ENCODE measurements around the gene DCC. TPM values are rescaled to one million over a fixed set of nuclear protein-coding genes. Genes with fewer than 3 reads are reported as not detected.

DCC gene
- total and polyA plus RNA-seq, 9 of the 15 experiments (the other 6 are each of a cell fraction or from before 2014, with no cell fraction given), result not detected

DNA sequence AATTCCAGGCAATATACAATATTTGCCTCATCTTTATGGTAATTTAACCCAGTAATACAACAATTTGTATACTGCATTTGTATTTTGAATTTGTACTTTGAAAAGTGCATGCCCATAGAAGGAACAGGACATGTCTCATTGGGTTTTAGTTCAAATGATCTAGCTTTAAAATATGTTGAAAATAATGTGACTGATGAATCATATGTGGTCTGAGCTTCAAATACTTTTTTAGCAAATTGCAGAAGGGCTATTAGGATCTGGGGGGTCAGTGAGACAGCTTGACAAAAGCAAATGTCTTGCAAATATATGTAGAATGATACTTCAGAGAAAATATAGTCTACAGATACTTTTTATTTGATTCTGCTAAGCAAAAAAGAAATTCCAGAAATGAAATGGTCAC lies 248.9 kb downstream of the DCC start:
- no peak for DNase-seq (ENCODE audit: extremely low read depth in 1 of 4, low spot score in 3 of 4)
- Histone ChIP-seq H3K9me3 (replicated peaks; ENCODE audit: control insufficient read depth, insufficient read depth, low read depth, low read length) (no peaks in the 10 kb centered on the region), H3K4me3 (no peak overlapping the region), H3K36me3 (ENCODE audit: control insufficient read depth, insufficient read depth, low read length) (no peaks in the 10 kb centered on the region), H4K20me1 (replicated peaks; ENCODE audit: control insufficient read depth, insufficient read depth, low read length) (no peaks in the 10 kb centered on the region), H3K9ac (ENCODE audit: insufficient read depth in 1 of 2, low read depth in 2 of 2, low read length in 2 of 2) (no peak overlapping the region), H3K27ac (ENCODE audit: extremely low read depth, low read depth, low read length) (no peak overlapping the region), H3K79me2 (ENCODE audit: control insufficient read depth, insufficient read depth, low read length) (no peaks in the 10 kb centered on the region), H3K9me1 (ENCODE audit: control insufficient read depth, insufficient read depth, low read length) (no peaks in the 10 kb centered on the region), H2AFZ (ENCODE audit: low read depth, low read length) (no peak overlapping the region), H3K27me3 (ENCODE audit: control insufficient read depth in 2 of 2, insufficient read depth in 2 of 2, low read length in 2 of 2) (no peaks in the 10 kb centered on the region), H3K4me1 (replicated peaks in 1 of 2; ENCODE audit: control insufficient read depth in 2 of 2, insufficient read depth in 2 of 2, low read length in 2 of 2) (no peaks in the 10 kb centered on the region), H3K4me2 (ENCODE audit: insufficient read depth, low read length) (no peak overlapping the region)
- CTCF ChIA-PET (ENCODE audit: low intra/inter-chr PET ratio), result no interaction called here
- POLR2A ChIA-PET, result no interaction called here
- intact Hi-C loops (cut with micrococcal nuclease), result no loop called here
- FAIRE-seq, result no peak
- TF ChIP-seq E2F3 (CRISPR knock-in tag; IDR thresholded peaks at IDR 0.05) (no peak), SMAD4 (CRISPR knock-in tag; conservative IDR thresholded peaks at IDR 0.05) (no peak)
- no peak for ATAC-seq
- in situ Hi-C loops (cut with MboI), result no loop called here
- no TSS peak for BruUV-seq (replicated peaks)

GRCh38 chr18:52596748-52597435 lies 256.9 kb downstream of the DCC start:
- Histone ChIP-seq H3K4me3 (no peak overlapping the region), H2AFZ (ENCODE audit: low read depth, low read length) (no peak overlapping the region), H3K4me1 (replicated peaks in 1 of 2; ENCODE audit: control insufficient read depth in 2 of 2, insufficient read depth in 2 of 2, low read length in 2 of 2) (no peaks in the 10 kb centered on the region), H3K27ac (ENCODE audit: extremely low read depth, low read depth, low read length) (no peak overlapping the region), H3K9ac (ENCODE audit: insufficient read depth in 1 of 2, low read depth in 2 of 2, low read length in 2 of 2) (no peak overlapping the region), H3K4me2 (ENCODE audit: insufficient read depth, low read length) (no peak overlapping the region), H3K79me2 (ENCODE audit: control insufficient read depth, insufficient read depth, low read length) (no peaks in the 10 kb centered on the region), H4K20me1 (replicated peaks; ENCODE audit: control insufficient read depth, insufficient read depth, low read length) (no peaks in the 10 kb centered on the region), H3K27me3 (ENCODE audit: control insufficient read depth in 2 of 2, insufficient read depth in 2 of 2, low read length in 2 of 2) (no peaks in the 10 kb centered on the region), H3K36me3 (ENCODE audit: control insufficient read depth, insufficient read depth, low read length) (no peaks in the 10 kb centered on the region), H3K9me3 (replicated peaks; ENCODE audit: control insufficient read depth, insufficient read depth, low read depth, low read length) (no peaks in the 10 kb centered on the region), H3K9me1 (ENCODE audit: control insufficient read depth, insufficient read depth, low read length) (no peaks in the 10 kb centered on the region)
- intact Hi-C loops (cut with micrococcal nuclease) (no loop called here), in situ Hi-C loops (cut with MboI) (no loop called here)
- ChIA-PET POLR2A (no interaction called here), CTCF (ENCODE audit: low intra/inter-chr PET ratio) (no interaction called here)
- 2% methylated on average over 5 of the region's 5 CpGs for WGBS (ENCODE audit: insufficient coverage, low coverage, missing lambda C conversion rate)
- no peak for ATAC-seq
- no peak for DNase-seq (ENCODE audit: extremely low read depth in 1 of 4, low spot score in 3 of 4)
- FAIRE-seq, result no peak
- BruUV-seq (replicated peaks), result no TSS peak
- no peak for TF ChIP-seq ESRRB (CRISPR knock-in tag; IDR thresholded peaks at IDR 0.05; ENCODE audit: borderline replicate concordance)
- TF ChIP-seq ARHGAP35 (IDR thresholded peaks at IDR 0.05; ENCODE audit: partially characterized antibody), result no peak
- TF ChIP-seq SPI1 (IDR thresholded peaks at IDR 0.05; ENCODE audit: borderline replicate concordance, low read depth, low read length), result no peak
- no peak for TF ChIP-seq ZNF212 (CRISPR knock-in tag; IDR thresholded peaks at IDR 0.05)
- no peak for TF ChIP-seq ZSCAN32 (CRISPR knock-in tag; IDR thresholded peaks at IDR 0.05)
- TF ChIP-seq SAFB (IDR thresholded peaks at IDR 0.05; ENCODE audit: borderline replicate concordance, low read depth, low read length), result no peak
- TF ChIP-seq, protein P1, sequence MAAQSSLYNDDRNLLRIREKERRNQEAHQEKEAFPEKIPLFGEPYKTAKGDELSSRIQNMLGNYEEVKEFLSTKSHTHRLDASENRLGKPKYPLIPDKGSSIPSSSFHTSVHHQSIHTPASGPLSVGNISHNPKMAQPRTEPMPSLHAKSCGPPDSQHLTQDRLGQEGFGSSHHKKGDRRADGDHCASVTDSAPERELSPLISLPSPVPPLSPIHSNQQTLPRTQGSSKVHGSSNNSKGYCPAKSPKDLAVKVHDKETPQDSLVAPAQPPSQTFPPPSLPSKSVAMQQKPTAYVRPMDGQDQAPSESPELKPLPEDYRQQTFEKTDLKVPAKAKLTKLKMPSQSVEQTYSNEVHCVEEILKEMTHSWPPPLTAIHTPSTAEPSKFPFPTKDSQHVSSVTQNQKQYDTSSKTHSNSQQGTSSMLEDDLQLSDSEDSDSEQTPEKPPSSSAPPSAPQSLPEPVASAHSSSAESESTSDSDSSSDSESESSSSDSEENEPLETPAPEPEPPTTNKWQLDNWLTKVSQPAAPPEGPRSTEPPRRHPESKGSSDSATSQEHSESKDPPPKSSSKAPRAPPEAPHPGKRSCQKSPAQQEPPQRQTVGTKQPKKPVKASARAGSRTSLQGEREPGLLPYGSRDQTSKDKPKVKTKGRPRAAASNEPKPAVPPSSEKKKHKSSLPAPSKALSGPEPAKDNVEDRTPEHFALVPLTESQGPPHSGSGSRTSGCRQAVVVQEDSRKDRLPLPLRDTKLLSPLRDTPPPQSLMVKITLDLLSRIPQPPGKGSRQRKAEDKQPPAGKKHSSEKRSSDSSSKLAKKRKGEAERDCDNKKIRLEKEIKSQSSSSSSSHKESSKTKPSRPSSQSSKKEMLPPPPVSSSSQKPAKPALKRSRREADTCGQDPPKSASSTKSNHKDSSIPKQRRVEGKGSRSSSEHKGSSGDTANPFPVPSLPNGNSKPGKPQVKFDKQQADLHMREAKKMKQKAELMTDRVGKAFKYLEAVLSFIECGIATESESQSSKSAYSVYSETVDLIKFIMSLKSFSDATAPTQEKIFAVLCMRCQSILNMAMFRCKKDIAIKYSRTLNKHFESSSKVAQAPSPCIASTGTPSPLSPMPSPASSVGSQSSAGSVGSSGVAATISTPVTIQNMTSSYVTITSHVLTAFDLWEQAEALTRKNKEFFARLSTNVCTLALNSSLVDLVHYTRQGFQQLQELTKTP (IDR thresholded peaks at IDR 0.05; ENCODE audit: low read depth in 1 of 2, partially characterized antibody in 2 of 2), result no peak
- TF ChIP-seq CCAR2 (IDR thresholded peaks at IDR 0.05; ENCODE audit: low read depth, low read length), result no peak
- no peak for TF ChIP-seq TEAD4 (IDR thresholded peaks at IDR 0.05; ENCODE audit: low read length)
- no peak for TF ChIP-seq TEAD4 (CRISPR knock-in tag; IDR thresholded peaks at IDR 0.05; ENCODE audit: borderline replicate concordance)
- no peak for TF ChIP-seq POLR3A (IDR thresholded peaks at IDR 0.05; ENCODE audit: borderline replicate concordance, extremely low read depth, insufficient read depth, insufficient read length)

All from K562 (cell line).